HG02981 (cell line): ENCODE results near the gene CELF5.
"Not testable (repeated sequence)": the region's sequence is repeated elsewhere in the genome, so short reads cannot be mapped to it uniquely, and the experiment has no call there.

Source experiments
- ATAC-seq: cut with Tn5 transposase; IDR thresholded peaks from one replicate; pipeline ENCODE4 v1.9.1; 2021; ENCODE audit warnings: mild to moderate bottlenecking, moderate library complexity; ENCODE audit not compliant: unreplicated experiment

Gene CELF5

DNA sequence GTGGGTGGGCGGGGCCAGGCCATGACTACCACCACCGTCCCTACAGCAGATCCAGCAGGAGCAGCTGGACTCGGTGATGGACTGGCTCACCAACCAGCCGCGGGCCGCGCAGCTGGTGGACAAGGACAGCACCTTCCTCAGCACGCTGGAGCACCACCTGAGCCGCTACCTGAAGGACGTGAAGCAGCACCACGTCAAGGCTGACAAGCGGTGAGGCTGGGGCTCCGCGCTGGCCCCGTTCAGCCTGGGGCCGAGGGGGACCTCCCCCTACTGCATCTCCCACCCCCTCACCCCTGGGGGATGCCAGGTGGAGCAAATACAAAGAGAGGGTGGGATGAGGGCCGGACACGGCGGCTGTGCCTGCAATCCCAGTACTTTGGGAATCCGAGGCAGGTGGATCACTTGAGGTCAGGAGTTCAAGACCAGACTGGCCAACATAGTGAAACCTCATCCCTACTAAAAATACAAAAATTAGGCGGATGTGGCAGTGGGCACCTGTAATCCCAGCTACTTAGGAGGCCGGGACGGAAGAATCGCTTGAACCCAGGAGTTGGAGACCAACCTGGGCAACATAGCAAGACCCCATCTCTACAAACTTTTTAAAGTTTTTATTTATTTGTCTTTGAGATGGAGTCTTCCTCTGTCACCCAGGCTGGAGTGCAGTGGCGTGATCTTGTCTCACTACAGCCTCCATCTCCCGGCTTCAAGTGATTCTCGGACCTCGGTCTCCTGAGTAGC is 18.1 kb upstream of the CELF5 start:
- ATAC-seq = no peak

- ATAC-seq = no peak
Observed at GRCh38 chr19:3207461-3208242, 16.8 kb upstream of the CELF5 start.

- ATAC-seq = no peak
Observed at GRCh38 chr19:3208317-3209207, 15.9 kb upstream of the CELF5 start.

DNA sequence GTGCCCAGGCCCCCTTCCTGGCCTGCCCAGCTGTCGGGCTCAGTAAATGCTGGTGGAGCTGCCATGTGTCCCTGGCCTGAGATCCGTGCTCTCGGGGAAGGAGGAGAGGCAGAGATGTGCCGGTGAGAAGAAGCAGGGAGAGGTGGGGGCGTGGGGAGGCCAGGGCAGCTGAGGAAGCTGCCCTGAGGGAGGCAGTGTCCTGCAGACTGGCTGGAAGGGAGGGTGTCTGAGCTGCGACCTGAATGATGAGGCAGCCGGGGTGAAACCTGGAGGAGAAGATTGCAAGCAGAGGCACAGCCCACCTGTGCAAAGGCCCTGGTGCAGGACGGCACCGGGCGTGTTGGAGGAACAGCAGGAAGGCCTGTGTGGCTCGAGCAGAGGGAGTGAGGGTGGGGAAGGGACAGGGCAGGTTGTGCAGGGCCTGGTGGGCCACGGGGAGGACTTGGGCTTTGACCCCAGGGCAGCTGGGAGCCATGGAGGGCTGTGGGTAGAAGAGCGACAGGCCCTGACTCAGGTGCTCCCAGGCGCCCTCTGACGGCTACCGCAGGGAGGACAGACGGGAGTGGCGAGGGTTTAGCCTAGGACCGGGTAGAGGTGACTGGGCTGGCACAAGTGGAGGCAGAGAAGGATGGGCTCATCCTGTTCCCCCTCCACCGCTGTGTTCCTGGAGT is 14.0 kb upstream of the CELF5 start:
- no peak for ATAC-seq

DNA sequence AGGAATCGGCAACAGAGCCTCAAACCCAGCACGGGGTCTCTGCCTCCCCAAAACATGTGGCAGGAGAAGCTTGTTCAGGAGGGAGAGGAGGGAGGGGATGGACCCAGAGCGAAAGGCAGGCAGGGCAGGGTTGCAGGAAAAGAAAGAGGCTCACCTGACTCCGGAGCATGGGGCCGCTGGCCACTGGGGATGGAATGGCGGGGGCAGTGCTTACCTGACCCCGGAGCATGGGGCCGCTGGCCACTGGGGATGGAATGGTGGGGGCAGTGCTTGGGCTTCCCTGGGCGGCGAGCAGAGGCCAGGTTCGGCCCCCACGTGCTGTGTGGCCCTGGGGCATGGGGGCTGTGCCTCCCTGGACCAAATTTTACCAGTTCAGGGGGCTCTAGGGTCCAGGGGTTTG is 13.3 kb upstream of the CELF5 start:
- ATAC-seq = no peak

DNA sequence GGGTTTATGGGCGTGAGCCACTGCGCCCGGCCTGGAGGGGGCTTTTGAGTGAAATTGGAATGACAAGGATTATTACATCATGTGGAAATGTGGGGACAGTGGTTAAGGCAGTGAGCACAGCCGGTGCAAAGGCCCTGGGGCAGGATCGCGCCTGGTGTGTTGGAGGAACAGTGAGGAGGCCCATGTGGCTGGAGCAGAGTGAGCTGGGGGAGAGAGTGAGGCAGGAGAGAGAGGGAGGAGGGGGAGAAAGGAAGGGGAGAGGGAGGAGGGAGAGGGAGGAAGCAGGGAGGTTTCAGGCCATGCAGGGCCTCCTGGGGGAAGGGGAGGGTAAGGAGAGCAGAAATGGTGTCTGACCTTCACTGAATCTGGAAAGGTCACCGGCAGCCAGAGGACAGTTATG is 11.3 kb upstream of the CELF5 start:
- no peak for ATAC-seq

GRCh38 chr19:3216874-3217273 is 7.6 kb upstream of the CELF5 start:
- no peak for ATAC-seq

DNA sequence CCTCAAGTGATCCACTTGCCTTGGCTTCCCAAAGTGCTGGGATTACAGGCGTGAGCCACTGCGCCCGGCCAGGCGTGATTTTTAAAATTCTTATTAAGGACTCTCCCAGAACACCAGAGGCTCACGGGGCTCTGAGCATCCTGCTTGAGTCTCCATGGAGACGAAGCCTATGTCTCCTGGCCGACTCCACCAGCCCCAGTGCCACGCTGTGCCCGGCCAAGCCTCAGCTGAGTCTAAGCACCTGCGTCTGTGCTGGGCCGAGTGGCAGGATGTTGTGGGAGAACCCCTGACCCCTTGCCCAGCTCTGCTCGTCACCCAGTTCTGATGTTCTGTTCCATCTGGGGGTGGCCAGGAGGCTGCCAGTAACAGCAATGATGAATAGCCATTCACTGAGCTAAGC is 3.9 kb upstream of the CELF5 start:
- ATAC-seq = no peak

DNA sequence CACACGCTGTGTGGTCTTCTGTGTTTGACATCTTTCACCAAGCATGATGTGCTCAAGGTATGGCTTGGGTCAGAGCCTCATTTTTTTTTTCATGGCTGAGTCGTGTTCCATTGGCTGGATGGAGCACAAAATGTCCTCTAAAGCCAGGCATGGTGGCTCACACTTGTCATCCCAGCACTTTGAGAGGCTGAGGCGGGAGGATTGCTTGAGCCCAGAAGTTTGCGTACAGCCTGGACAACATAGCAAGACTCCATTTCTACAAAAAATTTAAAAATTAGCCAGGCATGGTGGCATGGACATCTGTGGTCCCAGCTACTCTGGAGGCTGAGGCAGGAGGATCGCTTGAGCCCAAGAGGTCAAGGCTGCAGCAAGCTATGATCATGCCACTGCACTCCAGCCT is 2.9 kb upstream of the CELF5 start:
- not testable (repeated sequence) for ATAC-seq

- no peak for ATAC-seq
Observed at GRCh38 chr19:3222709-3223108, 1.8 kb upstream of the CELF5 start.

GRCh38 chr19:3225169-3225485 is 666 bp downstream of the CELF5 start:
- ATAC-seq = no peak

- no peak for ATAC-seq
Observed at GRCh38 chr19:3225677-3226093, 1.2 kb downstream of the CELF5 start.

- ATAC-seq = no peak
Observed at GRCh38 chr19:3227054-3227626, 2.7 kb downstream of the CELF5 start.

GRCh38 chr19:3229346-3229743 is 4.9 kb downstream of the CELF5 start:
- ATAC-seq = no peak

DNA sequence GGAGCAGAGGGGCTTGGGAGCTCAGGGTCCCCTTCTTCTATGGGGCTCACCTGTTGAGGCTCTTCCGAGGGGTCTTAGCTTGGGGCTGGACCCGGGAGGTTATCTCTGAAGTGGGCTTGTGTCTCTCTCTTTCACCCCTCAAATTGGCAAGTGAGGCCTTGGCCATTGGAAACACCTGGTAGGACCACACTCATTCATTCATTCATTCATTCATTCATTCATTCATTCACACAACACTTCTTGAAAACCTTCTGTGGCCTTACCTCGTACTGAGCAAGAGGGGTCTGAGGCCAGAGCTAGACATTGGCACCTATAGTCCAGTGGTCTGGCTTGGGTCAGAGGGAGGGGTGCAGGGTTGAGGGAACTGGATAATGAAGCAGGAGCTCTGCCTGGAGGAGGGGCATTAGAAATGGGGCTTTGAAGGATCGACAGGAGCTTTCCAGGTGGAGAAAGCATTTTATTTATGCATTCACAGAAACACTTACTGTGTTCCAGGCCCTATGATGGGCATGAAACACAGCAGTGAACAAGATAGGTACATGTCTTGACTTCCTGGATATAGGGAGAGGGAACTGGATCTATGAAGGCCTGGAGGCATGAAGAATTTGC is 5.5 kb downstream of the CELF5 start:
- ATAC-seq = no peak

GRCh38 chr19:3231288-3231687 is 6.8 kb downstream of the CELF5 start:
- ATAC-seq = no peak

DNA sequence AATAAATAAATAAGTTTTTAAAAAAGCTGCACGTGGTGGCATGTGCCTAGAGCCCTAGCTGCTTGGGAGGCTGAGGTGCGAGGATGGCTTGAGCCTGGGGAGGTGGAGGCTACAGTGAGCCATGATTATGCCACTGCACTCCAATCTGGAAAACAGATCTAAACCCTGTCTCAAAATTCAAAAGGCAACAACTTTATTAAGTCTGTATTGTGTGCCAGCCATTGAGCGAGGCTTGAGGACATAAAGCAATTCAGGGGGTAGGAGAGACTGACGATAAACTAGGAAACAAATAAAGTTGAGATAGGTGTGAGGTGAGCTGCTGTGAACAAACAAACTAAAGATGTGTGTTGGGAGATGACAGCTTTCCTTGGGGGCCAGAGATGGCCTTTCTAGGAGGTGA is 8.7 kb downstream of the CELF5 start:
- no peak for ATAC-seq

DNA sequence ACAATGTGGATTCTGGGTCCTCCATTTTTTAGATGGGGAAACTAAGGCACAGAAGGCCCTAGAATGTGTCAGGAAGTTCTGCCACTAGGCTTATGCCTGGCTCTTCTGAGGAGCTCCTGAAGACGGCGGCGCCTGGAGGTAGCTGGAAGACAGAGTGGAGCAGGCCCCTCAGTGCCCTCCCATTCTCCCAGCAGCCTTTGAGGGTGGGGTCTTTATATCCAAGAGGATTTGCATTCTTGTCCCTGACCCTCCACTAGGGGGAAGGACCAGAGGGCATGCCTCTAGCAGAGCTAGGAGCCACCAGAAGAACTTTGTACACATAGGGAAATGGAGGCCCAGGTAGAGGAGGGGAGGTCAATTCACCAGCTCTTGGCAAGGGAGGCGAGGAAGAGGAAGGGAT is 9.4 kb downstream of the CELF5 start:
- no peak for ATAC-seq

DNA sequence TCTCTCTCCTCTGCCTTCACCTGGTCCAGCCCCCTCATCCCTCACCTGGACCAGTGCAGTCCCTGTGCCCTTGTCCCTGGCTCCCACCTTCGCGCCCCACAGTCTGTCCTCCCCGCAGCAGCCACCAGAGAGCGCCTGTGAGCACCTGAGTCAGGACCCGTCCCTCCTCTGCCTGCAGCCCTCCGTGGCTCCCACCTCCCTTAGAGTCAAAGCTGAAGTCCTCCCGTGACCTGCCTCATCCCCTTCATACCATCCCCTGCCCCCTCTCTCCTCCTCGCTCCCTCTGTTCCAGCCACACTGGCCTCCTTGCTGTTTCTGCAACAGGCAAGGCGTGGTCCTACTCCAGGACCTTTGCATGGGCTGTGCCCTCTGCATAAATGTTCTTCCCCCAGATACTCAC is 10.3 kb downstream of the CELF5 start:
- no peak for ATAC-seq

DNA sequence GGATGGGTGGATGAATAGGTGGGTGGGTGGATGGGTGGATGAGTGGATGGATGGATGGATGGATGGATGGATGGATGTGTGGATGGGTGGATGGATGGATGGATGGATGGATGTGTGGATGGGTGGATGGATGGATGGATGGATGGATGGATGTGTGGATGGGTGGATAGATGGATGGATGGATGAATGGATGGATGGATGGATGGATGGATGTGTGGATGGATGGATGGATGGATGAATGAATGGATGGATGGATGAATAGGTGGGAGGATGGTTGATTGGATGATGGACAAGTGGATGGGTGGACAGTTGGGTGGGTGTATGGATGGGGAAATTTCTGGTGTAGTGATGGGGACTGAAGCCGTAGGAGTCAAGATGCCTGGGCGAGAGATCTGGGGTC is 11.1 kb downstream of the CELF5 start:
- ATAC-seq = not testable (repeated sequence)
